ENCODE measurements around the gene PRKCE. TPM values are rescaled to one million over a fixed set of nuclear protein-coding genes. Genes with fewer than 3 reads are reported as not detected.

Gene PRKCE
- total RNA-seq, 2 donors from 2014 or later = 5.8 to 18.1 TPM

GRCh38 chr2:45631955-45632354, 19.5 kb upstream of the PRKCE start:
- Histone ChIP-seq H3K4me3 (no peak overlapping the region), H3K27ac (no peak overlapping the region), H3K4me1 (ENCODE audit: control insufficient read depth in 1 of 2, low read depth in 2 of 2) (no peaks in the 10 kb centered on the region), H3K9me3 (no peaks in the 10 kb centered on the region), H3K36me3 (no peaks in the 10 kb centered on the region), H3K27me3 (replicated peaks; ENCODE audit: insufficient read depth) (no peaks in the 10 kb centered on the region)
- no peak for DNase-seq (ENCODE audit: low spot score)
- ATAC-seq (ENCODE audit: insufficient number of reproducible peaks, low FRiP score, low read depth) = no peak
- TF ChIP-seq CTCF (IDR thresholded peaks at IDR 0.05) = no peak

- H3K27ac ChIP-seq = no peak overlapping the region
- no peak for DNase-seq (ENCODE audit: low spot score)
- no peaks in the 10 kb centered on the region for H3K27me3 ChIP-seq (replicated peaks; ENCODE audit: insufficient read depth)
- no peaks in the 10 kb centered on the region for H3K36me3 ChIP-seq
- H3K4me1 ChIP-seq (ENCODE audit: control insufficient read depth in 1 of 2, low read depth in 2 of 2) = no peaks in the 10 kb centered on the region
- no peaks in the 10 kb centered on the region for H3K9me3 ChIP-seq
- TF ChIP-seq CTCF (IDR thresholded peaks at IDR 0.05) = no peak
- no peak overlapping the region for H3K4me3 ChIP-seq
- ATAC-seq (ENCODE audit: insufficient number of reproducible peaks, low FRiP score, low read depth) = no peak
Observed at GRCh38 chr2:45634223-45634622, 17.3 kb upstream of the PRKCE start.

- Histone ChIP-seq H3K4me1 (ENCODE audit: control insufficient read depth in 1 of 2, low read depth in 2 of 2) (no peaks in the 10 kb centered on the region), H3K27ac (no peak overlapping the region), H3K36me3 (no peaks in the 10 kb centered on the region), H3K9me3 (no peaks in the 10 kb centered on the region), H3K4me3 (no peak overlapping the region), H3K27me3 (replicated peaks; ENCODE audit: insufficient read depth) (no peaks in the 10 kb centered on the region)
- DNase-seq (ENCODE audit: low spot score) (no peak), ATAC-seq (ENCODE audit: insufficient number of reproducible peaks, low FRiP score, low read depth) (no peak)
- TF ChIP-seq CTCF (IDR thresholded peaks at IDR 0.05) = no peak
Observed at GRCh38 chr2:45636008-45636407, 15.5 kb upstream of the PRKCE start.

- Histone ChIP-seq H3K4me3 (no peak overlapping the region), H3K9me3 (no peaks in the 10 kb centered on the region), H3K36me3 (no peaks in the 10 kb centered on the region), H3K4me1 (ENCODE audit: control insufficient read depth in 1 of 2, low read depth in 2 of 2) (no peaks in the 10 kb centered on the region), H3K27ac (no peak overlapping the region), H3K27me3 (replicated peaks; ENCODE audit: insufficient read depth) (peaks cover under 1% of the 10 kb centered on the region)
- ATAC-seq (ENCODE audit: insufficient number of reproducible peaks, low FRiP score, low read depth) (no peak), DNase-seq (ENCODE audit: low spot score) (no peak)
- TF ChIP-seq CTCF (IDR thresholded peaks at IDR 0.05) = no peak
Observed at GRCh38 chr2:45637440-45637839, 14.0 kb upstream of the PRKCE start.

GRCh38 chr2:45640576-45640975, 10.9 kb upstream of the PRKCE start:
- Histone ChIP-seq H3K27me3 (replicated peaks; ENCODE audit: insufficient read depth) (peaks cover 5% of the 10 kb centered on the region), H3K36me3 (no peaks in the 10 kb centered on the region), H3K9me3 (no peaks in the 10 kb centered on the region), H3K4me1 (ENCODE audit: control insufficient read depth in 1 of 2, low read depth in 2 of 2) (peaks cover 0 to 10% of the 10 kb centered on the region in 2 donors), H3K27ac (no peak overlapping the region), H3K4me3 (no peak overlapping the region)
- no peak for ATAC-seq (ENCODE audit: insufficient number of reproducible peaks, low FRiP score, low read depth)
- no peak for DNase-seq (ENCODE audit: low spot score)
- no peak for TF ChIP-seq CTCF (IDR thresholded peaks at IDR 0.05)
